ENCODE results near the gene KAT6B. TPM values are rescaled to one million over a fixed set of nuclear protein-coding genes. Genes with fewer than 3 reads are reported as not detected.

KAT6B gene
- total RNA-seq, 4 donors from 2014 or later = 12.0 to 37.7 (median 21.6) TPM

DNA sequence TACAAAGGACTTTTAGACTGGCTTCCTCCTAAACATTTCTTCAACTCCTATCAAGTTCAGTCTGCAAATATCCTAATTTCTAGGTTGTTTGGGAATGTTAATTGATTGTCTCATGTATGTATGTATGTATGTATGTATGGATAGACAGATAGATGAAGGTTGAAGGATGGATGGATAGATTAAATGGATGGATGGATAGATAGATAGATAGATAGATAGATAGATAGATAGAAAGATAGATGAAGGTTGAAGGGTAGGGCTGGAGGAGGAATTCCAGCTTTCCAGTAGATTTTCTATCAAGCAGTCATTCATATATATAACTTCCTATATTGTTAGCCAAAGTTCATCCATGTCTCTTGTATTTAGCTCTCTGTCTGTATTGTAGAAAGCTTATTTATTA is 85.8 kb downstream of the KAT6B start:
- intact Hi-C loops (cut with DNase I; ENCODE audit: low total_unique reads) = no loop called here
- Histone ChIP-seq H3K27ac (no peak overlapping the region), H3K9me3 (no peaks in the 10 kb centered on the region), H3K4me3 (no peak overlapping the region), H3K27me3 (no peaks in the 10 kb centered on the region), H3K4me1 (peaks cover 32 to 37% of the 10 kb centered on the region in 2 donors), H3K36me3 (no peaks in the 10 kb centered on the region)
- TF ChIP-seq POLR2A (IDR thresholded peaks at IDR 0.05) = no peak
- TF ChIP-seq, protein P1, sequence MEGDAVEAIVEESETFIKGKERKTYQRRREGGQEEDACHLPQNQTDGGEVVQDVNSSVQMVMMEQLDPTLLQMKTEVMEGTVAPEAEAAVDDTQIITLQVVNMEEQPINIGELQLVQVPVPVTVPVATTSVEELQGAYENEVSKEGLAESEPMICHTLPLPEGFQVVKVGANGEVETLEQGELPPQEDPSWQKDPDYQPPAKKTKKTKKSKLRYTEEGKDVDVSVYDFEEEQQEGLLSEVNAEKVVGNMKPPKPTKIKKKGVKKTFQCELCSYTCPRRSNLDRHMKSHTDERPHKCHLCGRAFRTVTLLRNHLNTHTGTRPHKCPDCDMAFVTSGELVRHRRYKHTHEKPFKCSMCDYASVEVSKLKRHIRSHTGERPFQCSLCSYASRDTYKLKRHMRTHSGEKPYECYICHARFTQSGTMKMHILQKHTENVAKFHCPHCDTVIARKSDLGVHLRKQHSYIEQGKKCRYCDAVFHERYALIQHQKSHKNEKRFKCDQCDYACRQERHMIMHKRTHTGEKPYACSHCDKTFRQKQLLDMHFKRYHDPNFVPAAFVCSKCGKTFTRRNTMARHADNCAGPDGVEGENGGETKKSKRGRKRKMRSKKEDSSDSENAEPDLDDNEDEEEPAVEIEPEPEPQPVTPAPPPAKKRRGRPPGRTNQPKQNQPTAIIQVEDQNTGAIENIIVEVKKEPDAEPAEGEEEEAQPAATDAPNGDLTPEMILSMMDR (IDR thresholded peaks at IDR 0.05 in 4 of 5, conservative IDR thresholded peaks at IDR 0.05 in 1 of 5) = no peak
- DNase-seq = no peak
- in situ Hi-C loops (cut with MboI; ENCODE audit: low sequenced_read_pairs in 4 of 4) = no loop called here
- ATAC-seq = no peak

DNA sequence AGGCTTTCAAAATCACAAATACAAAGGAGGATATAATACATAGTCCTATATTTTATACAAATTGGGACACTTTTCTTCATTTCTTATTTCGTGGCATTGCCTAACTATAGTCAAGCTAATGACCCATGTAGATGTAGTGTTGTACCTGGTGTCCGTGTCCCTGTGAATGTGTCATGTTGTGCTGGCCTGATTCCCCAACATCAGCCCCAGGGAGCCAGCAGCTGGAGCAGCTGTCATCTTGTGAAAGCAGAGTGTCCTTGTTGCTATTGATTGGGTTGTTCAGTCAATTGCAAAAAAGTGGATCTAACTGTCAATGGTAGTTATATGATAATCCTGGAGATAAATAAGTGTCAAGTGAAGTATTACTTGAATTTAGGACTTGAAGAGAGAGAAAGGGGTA is 86.3 kb downstream of the KAT6B start:
- no peaks in the 10 kb centered on the region for H3K27me3 ChIP-seq
- no peaks in the 10 kb centered on the region for H3K36me3 ChIP-seq
- DNase-seq (no peak), ATAC-seq (no peak)
- TF ChIP-seq, protein P1 (IDR thresholded peaks at IDR 0.05 in 4 of 5, conservative IDR thresholded peaks at IDR 0.05 in 1 of 5) = no peak
- TF ChIP-seq POLR2A (IDR thresholded peaks at IDR 0.05) = no peak
- H3K9me3 ChIP-seq = no peaks in the 10 kb centered on the region
- in situ Hi-C loops (cut with MboI; ENCODE audit: low sequenced_read_pairs in 4 of 4) = no loop called here
- H3K27ac ChIP-seq = no peak overlapping the region
- no peak overlapping the region for H3K4me3 ChIP-seq
- peaks cover 36 to 42% of the 10 kb centered on the region in 2 donors for H3K4me1 ChIP-seq
- intact Hi-C loops (cut with DNase I; ENCODE audit: low total_unique reads) = no loop called here

DNA sequence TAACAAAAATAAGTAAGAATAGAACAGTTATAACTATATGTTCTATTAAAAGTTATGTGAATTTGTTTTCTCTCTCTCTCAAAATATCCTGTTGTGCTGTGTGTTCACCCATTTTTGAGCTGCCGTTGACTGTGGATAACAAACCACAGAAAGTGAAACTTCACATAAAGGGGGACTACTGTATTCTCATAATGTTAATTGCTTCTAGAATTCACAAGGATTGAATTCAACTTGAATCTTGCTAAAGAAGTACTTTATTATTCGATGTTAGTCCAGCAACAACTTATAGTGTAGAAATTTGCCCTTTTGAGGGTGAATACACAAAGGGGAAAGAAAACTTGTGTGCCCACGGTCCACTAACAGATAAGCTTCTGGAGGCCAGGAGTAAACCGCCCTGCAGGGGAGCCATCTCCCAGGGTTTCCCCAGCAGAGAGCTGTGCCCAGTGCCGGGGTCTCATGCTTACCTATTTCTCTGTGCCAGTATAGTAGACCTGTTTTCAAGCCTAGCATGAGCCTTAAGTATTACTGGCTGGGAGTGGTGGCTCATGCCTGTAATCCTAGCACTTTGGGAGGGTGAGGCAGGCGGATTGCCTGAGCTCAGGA is 87.1 kb downstream of the KAT6B start:
- intact Hi-C loops (cut with DNase I; ENCODE audit: low total_unique reads) = no loop called here
- in situ Hi-C loops (cut with MboI; ENCODE audit: low sequenced_read_pairs in 4 of 4) = no loop called here

DNA sequence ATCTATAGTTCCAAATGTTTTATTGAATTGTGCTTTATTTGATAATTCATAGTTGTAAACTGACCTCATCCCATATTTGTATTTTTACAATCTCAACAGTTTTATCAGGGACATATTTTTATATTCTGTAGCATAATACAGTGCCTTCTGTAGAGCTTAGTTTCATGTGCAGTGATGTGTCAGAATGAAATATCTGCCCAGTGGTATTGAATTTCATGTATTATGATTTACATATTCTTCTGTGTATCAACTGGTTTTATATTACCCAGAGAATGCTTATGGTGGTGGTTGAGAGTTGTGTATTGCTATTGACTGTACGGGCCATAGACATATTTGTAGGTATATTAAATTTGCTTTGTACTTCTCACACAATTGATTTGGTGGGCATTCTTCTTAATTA is 89.9 kb downstream of the KAT6B start:
- H3K27ac ChIP-seq = peak overlapping the region in 1 of 4 donors; percentile 35
- no peak overlapping the region for H3K4me3 ChIP-seq
- TF ChIP-seq, protein P1 (IDR thresholded peaks at IDR 0.05 in 4 of 5, conservative IDR thresholded peaks at IDR 0.05 in 1 of 5) = no peak
- TF ChIP-seq POLR2A (IDR thresholded peaks at IDR 0.05) = no peak
- H3K9me3 ChIP-seq = no peaks in the 10 kb centered on the region
- ATAC-seq = no peak
- DNase-seq = no peak
- in situ Hi-C loops (cut with MboI; ENCODE audit: low sequenced_read_pairs in 4 of 4) = no loop called here
- no peaks in the 10 kb centered on the region for H3K36me3 ChIP-seq
- H3K4me1 ChIP-seq = peaks cover 37 to 49% of the 10 kb centered on the region in 2 donors
- no peaks in the 10 kb centered on the region for H3K27me3 ChIP-seq
- intact Hi-C loops (cut with DNase I; ENCODE audit: low total_unique reads) = no loop called here

More for the DNA sequence above, 87.1 kb downstream of the KAT6B start:
- TF ChIP-seq, protein P1 (IDR thresholded peaks at IDR 0.05 in 4 of 5, conservative IDR thresholded peaks at IDR 0.05 in 1 of 5) = no peak
- no peak for TF ChIP-seq POLR2A (IDR thresholded peaks at IDR 0.05)
- ATAC-seq (no peak), DNase-seq (no peak)
- Histone ChIP-seq H3K4me3 (no peak overlapping the region), H3K4me1 (peaks cover 40 to 43% of the 10 kb centered on the region in 2 donors), H3K27me3 (no peaks in the 10 kb centered on the region), H3K36me3 (no peaks in the 10 kb centered on the region), H3K9me3 (no peaks in the 10 kb centered on the region), H3K27ac (no peak overlapping the region)
